ENCODE results near the gene REG4.

The REG4 gene

GRCh38 chr1:119783354-119784185 lies 27.7 kb downstream of the REG4 start:
- H3K4me3 ChIP-seq (ENCODE audit: low read depth, low read length), result no peak overlapping the region
- no peak for DNase-seq (ENCODE audit: low read depth)
- TF ChIP-seq CTCF (IDR thresholded peaks at IDR 0.05; ENCODE audit: low read depth, low read length, missing control alignments), result no peak
- in situ Hi-C loops (cut with HindIII; ENCODE audit: low sequenced_read_pairs), result no loop called here

- in situ Hi-C loops (cut with HindIII; ENCODE audit: low sequenced_read_pairs), result no loop called here
- no peak for TF ChIP-seq CTCF (IDR thresholded peaks at IDR 0.05; ENCODE audit: low read depth, low read length, missing control alignments)
These were observed 28.5 kb downstream of the REG4 start for GRCh38 chr1:119782631-119783325.

GRCh38 chr1:119781434-119782210 lies 29.6 kb downstream of the REG4 start:
- in situ Hi-C loops (cut with HindIII; ENCODE audit: low sequenced_read_pairs), result no loop called here
- no peak overlapping the region for H3K4me3 ChIP-seq (ENCODE audit: low read depth, low read length)
- no peak for DNase-seq (ENCODE audit: low read depth)
- TF ChIP-seq CTCF (IDR thresholded peaks at IDR 0.05; ENCODE audit: low read depth, low read length, missing control alignments), result no peak

More at GRCh38 chr1:119782631-119783325, 28.5 kb downstream of the REG4 start:
- no peak overlapping the region for H3K4me3 ChIP-seq (ENCODE audit: low read depth, low read length)
- no peak for DNase-seq (ENCODE audit: low read depth)

- in situ Hi-C loops (cut with HindIII; ENCODE audit: low sequenced_read_pairs), result no loop called here
- H3K4me3 ChIP-seq (ENCODE audit: low read depth, low read length), result no peak overlapping the region
- TF ChIP-seq CTCF (IDR thresholded peaks at IDR 0.05; ENCODE audit: low read depth, low read length, missing control alignments), result no peak
These were observed 31.3 kb downstream of the REG4 start for GRCh38 chr1:119779869-119780356.

GRCh38 chr1:119778886-119779560 lies 32.2 kb downstream of the REG4 start:
- no peak for TF ChIP-seq CTCF (IDR thresholded peaks at IDR 0.05; ENCODE audit: low read depth, low read length, missing control alignments)
- in situ Hi-C loops (cut with HindIII; ENCODE audit: low sequenced_read_pairs), result no loop called here
- DNase-seq (ENCODE audit: low read depth), result no peak
- H3K4me3 ChIP-seq (ENCODE audit: low read depth, low read length), result no peak overlapping the region

More at GRCh38 chr1:119779869-119780356, 31.3 kb downstream of the REG4 start:
- no peak for DNase-seq (ENCODE audit: low read depth)

- in situ Hi-C loops (cut with HindIII; ENCODE audit: low sequenced_read_pairs), result no loop called here
- H3K4me3 ChIP-seq (ENCODE audit: low read depth, low read length), result no peak overlapping the region
- no peak for DNase-seq (ENCODE audit: low read depth)
- TF ChIP-seq CTCF (IDR thresholded peaks at IDR 0.05; ENCODE audit: low read depth, low read length, missing control alignments), result no peak
These were observed 32.9 kb downstream of the REG4 start for GRCh38 chr1:119778359-119778758.
